AG09319 (cell line): ENCODE measurements around the gene PIP4K2A.
A peak's percentile ranks its signal among the peaks of the same experiment; 100 is the strongest.

Experiments used
- DNase-seq: peaks from one replicate; pipeline ENCODE4 v3.0.0-alpha.2; 2010; ENCODE audit warnings: low read depth; ENCODE audit errors: extremely low read depth
- CTCF ChIP-seq: IDR thresholded peaks from 2 replicates; pipeline ENCODE4 v1.5.1; 2011; ENCODE audit warnings: low read depth, mild to moderate bottlenecking, inconsistent platforms, low read length, moderate library complexity

Gene PIP4K2A

GRCh38 chr10:22657024-22657423, 57.4 kb downstream of the PIP4K2A start:
- TF ChIP-seq CTCF, result no peak
- DNase-seq, result no peak

- DNase-seq, result no peak
- TF ChIP-seq CTCF, result no peak
Measured at GRCh38 chr10:22656036-22656435, 58.3 kb downstream of the PIP4K2A start.

- DNase-seq, result peak; percentile 62
- TF ChIP-seq CTCF, result no peak; the same call in none of the 2 replicates
Measured at GRCh38 chr10:22655312-22655981, 58.9 kb downstream of the PIP4K2A start.

- no peak for DNase-seq
- no peak for TF ChIP-seq CTCF
Measured at GRCh38 chr10:22652988-22653481, 61.3 kb downstream of the PIP4K2A start.

GRCh38 chr10:22651276-22651980, 63.0 kb downstream of the PIP4K2A start:
- no peak for TF ChIP-seq CTCF
- no peak for DNase-seq

- DNase-seq, result no peak
- TF ChIP-seq CTCF, result no peak
Measured at GRCh38 chr10:22649994-22650393, 64.4 kb downstream of the PIP4K2A start.

- no peak for TF ChIP-seq CTCF
- DNase-seq, result no peak
Measured at GRCh38 chr10:22649390-22649841, 65.0 kb downstream of the PIP4K2A start.
